ENCODE results near the gene CLECL1. TPM values are rescaled to one million over a fixed set of nuclear protein-coding genes. Genes with fewer than 3 reads are reported as not detected.

Gene CLECL1
- total and polyA plus RNA-seq, 2 of the 4 experiments (the other 2 are of a cell fraction) = not detected

DNA sequence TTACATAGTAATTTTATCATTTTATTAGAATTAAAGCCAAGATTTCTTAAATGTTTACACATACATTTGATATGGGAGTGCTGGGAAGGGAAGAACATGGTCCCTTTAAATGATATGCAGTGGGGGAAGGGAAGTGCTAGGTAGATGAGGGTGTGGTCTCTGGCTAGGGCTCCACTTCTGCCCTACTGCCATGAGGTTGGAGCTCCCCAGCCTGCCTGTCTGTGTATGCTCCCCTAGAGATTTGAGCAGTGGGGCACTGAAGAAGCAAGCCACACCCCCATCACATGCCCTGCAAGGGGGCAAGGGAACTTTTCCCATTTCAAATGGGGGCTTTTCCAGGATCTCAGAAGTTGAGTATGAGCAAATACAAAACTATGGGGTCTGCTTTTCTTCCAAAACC, 25.5 kb downstream of the CLECL1 start:
- ChIA-PET CTCF (no interaction called here), POLR2A (ENCODE audit: unreplicated experiment) (no interaction called here)
- Histone ChIP-seq H2AK9ac (replicated peaks; ENCODE audit: low read depth, low read length, poor library complexity) (no peak overlapping the region), H4K8ac (ENCODE audit: low read depth in 2 of 2, low read length in 2 of 2) (no peak overlapping the region), H4K20me1 (ENCODE audit: insufficient read depth, low read length) (no peaks in the 10 kb centered on the region), H3K4ac (ENCODE audit: low read depth, low read length) (no peak overlapping the region), H3K9ac (ENCODE audit: low read depth, low read length) (no peak overlapping the region), H3K27ac (ENCODE audit: insufficient read depth, low read length) (no peak overlapping the region), H2BK20ac (ENCODE audit: low read depth, low read length) (no peak overlapping the region), H4K91ac (ENCODE audit: insufficient read depth, low read depth, low read length) (no peak overlapping the region), H2BK120ac (ENCODE audit: low read depth, low read length) (no peak overlapping the region), H3K27me3 (ENCODE audit: control insufficient read depth, insufficient read depth, low read length) (no peaks in the 10 kb centered on the region), H3K36me3 (ENCODE audit: control insufficient read depth, insufficient read depth, low read length) (no peaks in the 10 kb centered on the region), H3K4me3 (ENCODE audit: insufficient read depth, low read depth, low read length) (no peak overlapping the region), H3K23ac (ENCODE audit: low read depth, low read length) (no peak overlapping the region), H2AK5ac (ENCODE audit: low read depth, low read length) (no peak overlapping the region), H3K14ac (replicated peaks; ENCODE audit: low read depth, low read length) (no peak overlapping the region), H2AFZ (replicated peaks; ENCODE audit: low read length, poor library complexity) (no peak overlapping the region), H3K4me2 (ENCODE audit: low read depth, low read length) (no peak overlapping the region), H3K9me3 (ENCODE audit: control insufficient read depth, insufficient read depth, low read length) (no peaks in the 10 kb centered on the region), H3K18ac (ENCODE audit: low read depth, low read length) (no peak overlapping the region), H2BK5ac (ENCODE audit: low read depth, low read length, poor library complexity, severe bottlenecking) (no peak overlapping the region), H2BK15ac (ENCODE audit: low read depth, low read length) (no peak overlapping the region), H3K4me1 (ENCODE audit: control insufficient read depth, insufficient read depth, low read length) (no peaks in the 10 kb centered on the region), H3K56ac (ENCODE audit: extremely low read depth, insufficient read depth, low read length) (no peak overlapping the region), H3K9me1 (ENCODE audit: insufficient read depth, low read length) (no peaks in the 10 kb centered on the region), H4K5ac (ENCODE audit: low read depth, low read length) (no peak overlapping the region), H3K79me1 (ENCODE audit: low read depth in 1 of 2, low read length in 2 of 2) (no peaks in the 10 kb centered on the region)
- intact Hi-C loops (cut with micrococcal nuclease) = no loop called here
- no peak for DNase-seq
- no TSS peak for BruUV-seq (replicated peaks)
- TF ChIP-seq ELK1 (IDR thresholded peaks at IDR 0.05; ENCODE audit: borderline replicate concordance, low read depth, low read length) (no peak), CEBPB (IDR thresholded peaks at IDR 0.05; ENCODE audit: low read depth, low read length) (no peak), POLR2A (IDR thresholded peaks at IDR 0.05; ENCODE audit: low read depth, low read length) (no peak), FOS (IDR thresholded peaks at IDR 0.05; ENCODE audit: low read depth, low read length) (no peak), CHD1 (IDR thresholded peaks at IDR 0.05; ENCODE audit: low read depth, low read length) (no peak), RCOR1 (IDR thresholded peaks at IDR 0.05; ENCODE audit: insufficient replicate concordance, low read length) (no peak), MXI1 (IDR thresholded peaks at IDR 0.05; ENCODE audit: borderline replicate concordance, low read depth, low read length) (no peak), SMC3 (IDR thresholded peaks at IDR 0.05; ENCODE audit: low read depth, low read length) (no peak), MAFK (IDR thresholded peaks at IDR 0.05; ENCODE audit: low read depth, low read length) (no peak), BHLHE40 (IDR thresholded peaks at IDR 0.05; ENCODE audit: low read depth, low read length) (no peak), RAD21 (IDR thresholded peaks at IDR 0.05; ENCODE audit: low read length) (no peak), RFX5 (IDR thresholded peaks at IDR 0.05; ENCODE audit: low read depth, low read length) (no peak), MAZ (IDR thresholded peaks at IDR 0.05; ENCODE audit: borderline replicate concordance, low read depth, low read length) (no peak), NFE2L2 (IDR thresholded peaks at IDR 0.05; ENCODE audit: low read depth, low read length) (no peak)
- TF ChIP-seq, protein P1, sequence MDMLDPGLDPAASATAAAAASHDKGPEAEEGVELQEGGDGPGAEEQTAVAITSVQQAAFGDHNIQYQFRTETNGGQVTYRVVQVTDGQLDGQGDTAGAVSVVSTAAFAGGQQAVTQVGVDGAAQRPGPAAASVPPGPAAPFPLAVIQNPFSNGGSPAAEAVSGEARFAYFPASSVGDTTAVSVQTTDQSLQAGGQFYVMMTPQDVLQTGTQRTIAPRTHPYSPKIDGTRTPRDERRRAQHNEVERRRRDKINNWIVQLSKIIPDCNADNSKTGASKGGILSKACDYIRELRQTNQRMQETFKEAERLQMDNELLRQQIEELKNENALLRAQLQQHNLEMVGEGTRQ (IDR thresholded peaks at IDR 0.05; ENCODE audit: low read depth, low read length) = no peak
- TF ChIP-seq, protein P2, sequence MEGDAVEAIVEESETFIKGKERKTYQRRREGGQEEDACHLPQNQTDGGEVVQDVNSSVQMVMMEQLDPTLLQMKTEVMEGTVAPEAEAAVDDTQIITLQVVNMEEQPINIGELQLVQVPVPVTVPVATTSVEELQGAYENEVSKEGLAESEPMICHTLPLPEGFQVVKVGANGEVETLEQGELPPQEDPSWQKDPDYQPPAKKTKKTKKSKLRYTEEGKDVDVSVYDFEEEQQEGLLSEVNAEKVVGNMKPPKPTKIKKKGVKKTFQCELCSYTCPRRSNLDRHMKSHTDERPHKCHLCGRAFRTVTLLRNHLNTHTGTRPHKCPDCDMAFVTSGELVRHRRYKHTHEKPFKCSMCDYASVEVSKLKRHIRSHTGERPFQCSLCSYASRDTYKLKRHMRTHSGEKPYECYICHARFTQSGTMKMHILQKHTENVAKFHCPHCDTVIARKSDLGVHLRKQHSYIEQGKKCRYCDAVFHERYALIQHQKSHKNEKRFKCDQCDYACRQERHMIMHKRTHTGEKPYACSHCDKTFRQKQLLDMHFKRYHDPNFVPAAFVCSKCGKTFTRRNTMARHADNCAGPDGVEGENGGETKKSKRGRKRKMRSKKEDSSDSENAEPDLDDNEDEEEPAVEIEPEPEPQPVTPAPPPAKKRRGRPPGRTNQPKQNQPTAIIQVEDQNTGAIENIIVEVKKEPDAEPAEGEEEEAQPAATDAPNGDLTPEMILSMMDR (conservative IDR thresholded peaks at IDR 0.05; ENCODE audit: low read depth, low read length) = no peak
- dilution Hi-C loops (cut with HindIII; ENCODE audit: low sequenced_read_pairs, unreplicated experiment) = loop anchor here (10.0 kb wide), 1 partner anchor 73 kb away; no protein-coding TSS in a partner anchor
- no peak for ATAC-seq (ENCODE audit: low read depth)
- in situ Hi-C loops (cut with MboI; ENCODE audit: low sequenced_read_pairs) = loop anchor here (5.0 to 25.0 kb wide), 2 partner anchors 70 to 370 kb away; no protein-coding TSS in a partner anchor
